MCF 10A (cell line): ENCODE data around the gene SATL1. TPM values are rescaled to one million over a fixed set of nuclear protein-coding genes. Genes with fewer than 3 reads are reported as not detected.
A peak's percentile ranks its signal among the peaks of the same experiment; 100 is the strongest.

ENCODE experiments used
- BruUV-seq: library from RNA; stranded (reverse); fragments of 400-500 nt; replicated peaks from 2 replicates; lab custom pipeline; 2021; lab: Mats Ljungman, UMichigan
- CTCF ChIA-PET: fragments of 300-600 bp; sonication (Branson Sonifier 250); formaldehyde crosslinking; extraction: SDS; loops from one replicate; lab custom pipeline; 2021; ENCODE audit warnings: antibody characterized with exemption, inconsistent platforms; lab: Yijun Ruan, JAX
- POLR2A ChIA-PET: fragments of 300-600, 350-650 bp; sonication (Branson Sonifier 250); formaldehyde crosslinking; extraction: SDS; loops from one replicate; lab custom pipeline; 2020; ENCODE audit warnings: antibody characterized with exemption, inconsistent platforms; lab: Yijun Ruan, JAX
- DNase-seq: peaks from one replicate; pipeline ENCODE4 v3.0.0-alpha.2; 2018; ENCODE audit not compliant: unreplicated experiment
- H3K27ac Mint-ChIP-seq: one replicate; pipeline ENCODE4 v1.8.0; 2022; ENCODE audit warnings: mild to moderate bottlenecking, low read depth, mixed read lengths; ENCODE audit not compliant: unreplicated experiment
- H3K27me3 Mint-ChIP-seq: one replicate; pipeline ENCODE4 v1.8.0; 2022; ENCODE audit warnings: mixed read lengths; ENCODE audit not compliant: insufficient read depth, unreplicated experiment
- H3K36me3 Mint-ChIP-seq: one replicate; pipeline ENCODE4 v1.8.0; 2022; ENCODE audit warnings: mild to moderate bottlenecking, moderate library complexity, mixed read lengths; ENCODE audit not compliant: insufficient read depth, unreplicated experiment
- H3K4me1 Mint-ChIP-seq: one replicate; pipeline ENCODE4 v1.8.0; 2022; ENCODE audit warnings: mixed read lengths; ENCODE audit not compliant: insufficient read depth, unreplicated experiment
- H3K4me3 Mint-ChIP-seq: one replicate; pipeline ENCODE4 v1.8.0; 2022; ENCODE audit warnings: mild to moderate bottlenecking, moderate library complexity, mixed read lengths; ENCODE audit not compliant: unreplicated experiment
- H3K9me3 Mint-ChIP-seq: one replicate; pipeline ENCODE4 v1.8.0; 2022; ENCODE audit warnings: mixed read lengths; ENCODE audit not compliant: unreplicated experiment
- intact Hi-C: fragments of 100-400 bp; cut with micrococcal nuclease; formaldehyde crosslinking; loops from 2 replicates; pipeline ENCODE4 v1.14.1; 2022
- total RNA-seq: library from RNA; stranded (reverse); gene quantifications from 2 replicates; pipeline ENCODE4 v1.2.3, GENCODE V29; 2022
- TF ChIP-seq, protein P1 (sequence below): fragments of 200-600 bp; IDR thresholded peaks from one replicate; pipeline ENCODE4 v1.8.0; 2022; ENCODE audit warnings: antibody characterized with exemption, mild to moderate bottlenecking; ENCODE audit not compliant: unreplicated experiment

Gene SATL1
- total RNA-seq, 1 experiment from 2014 or later: not detected

DNA sequence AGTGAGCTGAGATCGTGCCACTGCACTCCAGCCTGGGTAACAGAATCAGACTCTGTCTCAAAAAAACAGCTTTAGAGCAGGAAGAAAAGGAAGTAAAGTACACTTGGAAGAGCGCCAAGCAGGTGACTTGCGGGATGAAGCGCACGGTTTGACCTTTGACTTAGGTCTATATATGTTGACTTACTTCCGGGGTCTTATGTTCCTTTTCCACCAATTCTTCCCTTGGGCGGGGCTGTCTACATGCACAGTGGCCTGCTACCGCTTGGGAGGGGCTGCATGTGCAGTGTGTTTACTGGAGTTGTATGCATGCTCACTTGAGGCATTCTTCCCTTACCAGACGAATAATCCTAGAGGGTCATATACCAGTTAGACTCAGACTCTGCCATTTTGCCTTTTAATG is 131.3 kb downstream of the SATL1 start:
- TF ChIP-seq, protein P1, sequence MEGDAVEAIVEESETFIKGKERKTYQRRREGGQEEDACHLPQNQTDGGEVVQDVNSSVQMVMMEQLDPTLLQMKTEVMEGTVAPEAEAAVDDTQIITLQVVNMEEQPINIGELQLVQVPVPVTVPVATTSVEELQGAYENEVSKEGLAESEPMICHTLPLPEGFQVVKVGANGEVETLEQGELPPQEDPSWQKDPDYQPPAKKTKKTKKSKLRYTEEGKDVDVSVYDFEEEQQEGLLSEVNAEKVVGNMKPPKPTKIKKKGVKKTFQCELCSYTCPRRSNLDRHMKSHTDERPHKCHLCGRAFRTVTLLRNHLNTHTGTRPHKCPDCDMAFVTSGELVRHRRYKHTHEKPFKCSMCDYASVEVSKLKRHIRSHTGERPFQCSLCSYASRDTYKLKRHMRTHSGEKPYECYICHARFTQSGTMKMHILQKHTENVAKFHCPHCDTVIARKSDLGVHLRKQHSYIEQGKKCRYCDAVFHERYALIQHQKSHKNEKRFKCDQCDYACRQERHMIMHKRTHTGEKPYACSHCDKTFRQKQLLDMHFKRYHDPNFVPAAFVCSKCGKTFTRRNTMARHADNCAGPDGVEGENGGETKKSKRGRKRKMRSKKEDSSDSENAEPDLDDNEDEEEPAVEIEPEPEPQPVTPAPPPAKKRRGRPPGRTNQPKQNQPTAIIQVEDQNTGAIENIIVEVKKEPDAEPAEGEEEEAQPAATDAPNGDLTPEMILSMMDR: no peak
- Mint-ChIP-seq H3K27me3 (no peaks in the 10 kb centered on the region), H3K4me1 (no peaks in the 10 kb centered on the region), H3K27ac (no peak overlapping the region), H3K4me3 (no peak overlapping the region), H3K36me3 (no peaks in the 10 kb centered on the region), H3K9me3 (no peaks in the 10 kb centered on the region)
- intact Hi-C loops: no loop called here
- ChIA-PET CTCF (interaction anchor here (1.3 to 5.9 kb wide), 6 partner anchors 27 to 465 kb away, joined by 3 to 52 read pairs (median 4); no protein-coding TSS in a partner anchor), POLR2A (interaction anchor here (2.2 kb wide), 1 partner anchor 431 kb away, joined by 5 read pairs; no protein-coding TSS in a partner anchor)
- no peak for DNase-seq
- BruUV-seq: no TSS peak

DNA sequence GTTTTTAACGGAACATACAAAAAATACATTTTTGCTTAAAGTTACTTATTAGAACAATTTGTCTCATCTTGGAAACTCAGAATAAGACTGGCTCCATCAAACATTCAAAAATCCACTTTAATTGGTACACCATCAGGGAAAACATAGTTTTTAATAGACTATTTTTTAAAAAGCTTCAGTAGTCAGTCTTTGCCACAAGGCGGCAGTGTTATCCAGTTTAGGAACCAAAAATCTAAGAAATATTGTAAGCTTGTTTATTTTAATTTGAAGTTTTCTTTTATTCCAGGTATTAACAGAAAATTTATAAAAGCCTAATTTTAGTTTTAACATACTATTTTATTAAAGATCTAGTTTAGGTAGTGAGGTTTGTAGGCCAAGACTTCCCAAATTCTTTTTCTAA is 132.2 kb downstream of the SATL1 start:
- Mint-ChIP-seq H3K36me3 (no peaks in the 10 kb centered on the region), H3K4me1 (no peaks in the 10 kb centered on the region), H3K27ac (no peak overlapping the region), H3K27me3 (no peaks in the 10 kb centered on the region), H3K9me3 (no peaks in the 10 kb centered on the region), H3K4me3 (no peak overlapping the region)
- intact Hi-C loops: loop anchor here (1.0 kb wide), 1 partner anchor 433 kb away; no protein-coding TSS in a partner anchor
- BruUV-seq: no TSS peak
- TF ChIP-seq, protein P1: peak; percentile 59
- peak; percentile 30 for DNase-seq
- ChIA-PET POLR2A (interaction anchor here (2.2 kb wide), 1 partner anchor 431 kb away, joined by 5 read pairs; no protein-coding TSS in a partner anchor), CTCF (interaction anchor here (0.6 to 5.9 kb wide), 9 partner anchors 13 to 1883 kb away, joined by 3 to 52 read pairs (median 3); no protein-coding TSS in a partner anchor)

DNA sequence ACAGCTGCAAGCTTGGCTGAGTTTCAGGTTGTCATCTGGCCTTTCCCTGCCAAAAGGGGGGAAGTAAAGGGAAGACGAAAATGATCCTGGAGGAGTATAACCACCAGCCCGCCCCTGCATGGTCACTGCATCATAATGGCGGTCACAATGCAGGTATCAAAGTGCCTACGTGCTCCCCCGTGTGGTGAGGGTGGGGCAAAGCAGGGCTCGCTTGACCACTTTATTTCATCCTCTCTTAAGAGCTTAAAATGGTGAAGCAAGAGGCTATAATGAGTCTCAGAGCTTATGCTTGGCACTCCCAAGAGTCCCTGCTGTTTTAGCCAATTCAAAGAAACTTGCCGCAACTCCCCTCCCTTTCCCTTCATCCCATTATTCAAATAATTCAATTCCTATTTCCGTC is 134.3 kb downstream of the SATL1 start:
- ChIA-PET CTCF (interaction anchor here (0.6 to 5.9 kb wide), 5 partner anchors 20 to 436 kb away, joined by 3 to 52 read pairs (median 5); no protein-coding TSS in a partner anchor), POLR2A (no interaction called here)
- H3K36me3 Mint-ChIP-seq: no peaks in the 10 kb centered on the region
- no peaks in the 10 kb centered on the region for H3K4me1 Mint-ChIP-seq
- intact Hi-C loops: no loop called here
- TF ChIP-seq, protein P1: no peak
- BruUV-seq: no TSS peak
- no peaks in the 10 kb centered on the region for H3K9me3 Mint-ChIP-seq
- H3K4me3 Mint-ChIP-seq: no peak overlapping the region
- H3K27me3 Mint-ChIP-seq: no peaks in the 10 kb centered on the region
- H3K27ac Mint-ChIP-seq: no peak overlapping the region
- DNase-seq: no peak

DNA sequence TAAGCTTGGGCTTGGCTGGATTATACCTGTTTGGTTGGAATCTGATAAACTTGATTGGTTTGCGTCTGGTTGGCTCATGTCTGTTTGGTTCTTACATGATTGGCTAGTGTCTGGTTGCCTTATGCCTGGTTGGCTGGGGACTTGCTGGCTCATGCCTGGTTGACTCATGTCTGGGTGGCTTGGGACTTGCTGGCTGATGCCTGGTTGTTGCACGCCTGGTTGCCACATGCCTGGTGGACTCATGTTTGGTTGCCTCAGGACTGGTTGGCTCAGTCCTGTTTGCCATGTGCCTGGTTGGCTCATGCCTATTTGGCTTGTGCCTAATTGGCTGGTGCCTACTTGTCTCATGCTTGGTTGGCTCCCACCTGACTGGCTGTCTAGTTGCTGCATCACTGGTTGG is 135.4 kb downstream of the SATL1 start:
- H3K36me3 Mint-ChIP-seq: no peaks in the 10 kb centered on the region
- H3K4me1 Mint-ChIP-seq: no peaks in the 10 kb centered on the region
- no peak for DNase-seq
- intact Hi-C loops: no loop called here
- ChIA-PET CTCF (no interaction called here), POLR2A (no interaction called here)
- no TSS peak for BruUV-seq
- no peak overlapping the region for H3K4me3 Mint-ChIP-seq
- H3K27me3 Mint-ChIP-seq: no peaks in the 10 kb centered on the region
- no peak overlapping the region for H3K27ac Mint-ChIP-seq
- TF ChIP-seq, protein P1: no peak
- H3K9me3 Mint-ChIP-seq: no peaks in the 10 kb centered on the region
